ENCODE data around the gene HP1BP3.

Gene HP1BP3

DNA sequence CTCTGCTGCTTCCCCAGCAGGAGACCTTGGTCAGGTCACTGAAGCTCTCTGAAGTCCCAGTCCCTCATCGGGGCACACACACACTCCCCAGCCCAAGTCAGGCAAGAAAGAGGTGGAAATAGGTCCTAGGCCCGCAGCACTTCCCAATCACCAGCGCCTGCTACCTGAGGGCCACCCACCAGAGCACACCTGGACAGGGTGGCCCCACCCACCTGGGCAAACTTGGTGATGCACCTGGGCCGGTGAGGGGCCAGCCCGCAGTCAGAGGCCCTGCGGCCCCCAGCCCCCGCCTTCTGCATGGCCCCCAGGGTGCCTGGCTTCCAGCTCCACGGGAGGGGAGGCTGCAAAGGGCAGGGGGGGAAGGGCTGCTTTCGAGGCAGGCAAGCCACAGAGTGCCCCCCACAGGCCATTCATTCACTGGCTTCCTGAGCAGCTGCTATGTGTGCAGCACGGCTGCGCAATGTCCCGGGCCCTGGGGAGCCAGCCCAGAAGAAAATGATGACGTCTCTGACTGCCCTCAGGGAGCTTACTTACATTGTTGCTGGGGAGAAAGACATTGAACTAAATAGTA, 59.3 kb downstream of the HP1BP3 start:
- peak; percentile 53 for DNase-seq (ENCODE audit: low read depth)
- no peak overlapping the region for H3K4me3 ChIP-seq (ENCODE audit: low read depth, low read length)
- TF ChIP-seq, protein P1, sequence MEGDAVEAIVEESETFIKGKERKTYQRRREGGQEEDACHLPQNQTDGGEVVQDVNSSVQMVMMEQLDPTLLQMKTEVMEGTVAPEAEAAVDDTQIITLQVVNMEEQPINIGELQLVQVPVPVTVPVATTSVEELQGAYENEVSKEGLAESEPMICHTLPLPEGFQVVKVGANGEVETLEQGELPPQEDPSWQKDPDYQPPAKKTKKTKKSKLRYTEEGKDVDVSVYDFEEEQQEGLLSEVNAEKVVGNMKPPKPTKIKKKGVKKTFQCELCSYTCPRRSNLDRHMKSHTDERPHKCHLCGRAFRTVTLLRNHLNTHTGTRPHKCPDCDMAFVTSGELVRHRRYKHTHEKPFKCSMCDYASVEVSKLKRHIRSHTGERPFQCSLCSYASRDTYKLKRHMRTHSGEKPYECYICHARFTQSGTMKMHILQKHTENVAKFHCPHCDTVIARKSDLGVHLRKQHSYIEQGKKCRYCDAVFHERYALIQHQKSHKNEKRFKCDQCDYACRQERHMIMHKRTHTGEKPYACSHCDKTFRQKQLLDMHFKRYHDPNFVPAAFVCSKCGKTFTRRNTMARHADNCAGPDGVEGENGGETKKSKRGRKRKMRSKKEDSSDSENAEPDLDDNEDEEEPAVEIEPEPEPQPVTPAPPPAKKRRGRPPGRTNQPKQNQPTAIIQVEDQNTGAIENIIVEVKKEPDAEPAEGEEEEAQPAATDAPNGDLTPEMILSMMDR (conservative IDR thresholded peaks at IDR 0.05; ENCODE audit: low read depth, low read length): peak; percentile 45

DNA sequence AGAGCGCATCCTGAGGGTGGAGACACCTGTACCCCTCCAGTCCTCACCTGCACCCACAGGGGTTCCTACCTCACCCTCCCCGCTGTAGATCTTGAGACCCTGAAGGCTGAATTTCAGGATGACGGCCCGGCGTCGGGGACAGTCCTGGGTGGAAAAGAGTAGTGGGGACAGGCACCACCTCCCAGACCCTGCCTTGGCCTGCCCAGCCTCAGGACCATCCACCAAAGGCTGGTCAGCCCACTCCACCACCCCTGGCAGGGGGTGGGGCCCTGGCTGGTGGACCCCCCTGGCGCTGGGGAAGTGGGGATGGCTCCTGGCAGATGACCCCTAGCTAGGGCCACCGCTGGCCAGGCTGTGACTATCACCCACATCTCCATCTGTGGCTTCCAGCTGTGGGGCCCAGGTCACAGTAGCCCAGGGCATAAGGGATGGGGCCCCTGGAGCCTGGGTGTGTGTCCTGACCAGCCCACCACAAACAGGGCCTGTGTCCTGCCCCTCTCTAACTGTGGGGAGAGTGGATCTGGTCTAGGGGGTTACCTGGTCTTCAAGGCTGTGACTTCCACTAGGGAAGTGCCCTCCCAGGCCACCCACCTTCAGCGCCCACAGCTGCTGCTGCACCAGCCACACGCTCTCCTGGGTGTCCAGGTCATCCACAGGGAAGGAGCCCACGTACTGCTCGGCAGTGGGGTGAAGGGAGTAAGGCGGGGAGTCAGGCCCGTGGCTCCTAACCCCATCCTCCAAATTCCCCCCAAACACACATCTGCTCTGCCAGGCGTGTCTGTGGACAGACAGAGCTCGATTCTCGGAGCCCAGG, 60.0 kb downstream of the HP1BP3 start:
- no peak for DNase-seq (ENCODE audit: low read depth)
- TF ChIP-seq, protein P1 (conservative IDR thresholded peaks at IDR 0.05; ENCODE audit: low read depth, low read length): no peak
- H3K4me3 ChIP-seq (ENCODE audit: low read depth, low read length): no peak overlapping the region

DNA sequence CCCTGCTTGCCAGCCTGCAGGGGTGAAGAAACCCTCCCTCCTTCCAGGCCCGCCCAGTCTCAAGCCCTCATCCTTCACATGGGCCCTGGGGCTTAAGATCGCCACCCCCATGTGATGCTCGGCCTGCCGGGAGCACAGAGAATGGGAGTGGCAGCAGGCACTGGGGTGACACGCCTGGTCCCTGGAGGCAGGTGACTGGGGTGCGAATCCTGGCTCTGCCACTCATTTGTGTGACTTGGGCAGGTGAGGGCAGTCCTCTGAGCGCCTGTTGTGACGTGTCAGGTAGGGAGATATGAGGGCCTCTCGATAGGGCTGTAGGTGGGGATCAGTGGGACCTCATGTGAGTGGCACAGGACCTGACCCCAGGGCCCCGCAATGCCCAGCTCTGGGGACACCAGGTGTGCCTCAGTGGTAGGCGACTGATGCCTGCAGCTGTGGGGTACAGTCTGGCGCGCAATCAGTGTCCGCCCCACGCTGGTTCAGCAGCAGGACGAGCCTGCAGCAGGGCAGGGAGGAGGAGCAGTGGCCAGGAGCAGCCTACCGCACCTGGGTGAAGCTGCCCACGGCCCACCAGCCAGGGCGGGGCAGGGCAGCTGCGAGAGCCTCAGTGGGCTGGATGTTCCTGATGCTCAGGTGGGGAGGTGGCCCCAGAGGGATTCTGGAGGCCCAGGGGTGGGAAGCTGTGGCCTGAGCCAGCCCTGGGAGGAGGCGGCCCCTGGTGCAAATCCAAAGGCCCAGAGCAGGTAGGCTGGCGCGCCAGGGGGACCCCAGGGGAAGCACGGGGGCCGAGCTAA, 60.8 kb downstream of the HP1BP3 start:
- no peak overlapping the region for H3K4me3 ChIP-seq (ENCODE audit: low read depth, low read length)
- TF ChIP-seq, protein P1 (conservative IDR thresholded peaks at IDR 0.05; ENCODE audit: low read depth, low read length): no peak
- DNase-seq (ENCODE audit: low read depth): no peak

DNA sequence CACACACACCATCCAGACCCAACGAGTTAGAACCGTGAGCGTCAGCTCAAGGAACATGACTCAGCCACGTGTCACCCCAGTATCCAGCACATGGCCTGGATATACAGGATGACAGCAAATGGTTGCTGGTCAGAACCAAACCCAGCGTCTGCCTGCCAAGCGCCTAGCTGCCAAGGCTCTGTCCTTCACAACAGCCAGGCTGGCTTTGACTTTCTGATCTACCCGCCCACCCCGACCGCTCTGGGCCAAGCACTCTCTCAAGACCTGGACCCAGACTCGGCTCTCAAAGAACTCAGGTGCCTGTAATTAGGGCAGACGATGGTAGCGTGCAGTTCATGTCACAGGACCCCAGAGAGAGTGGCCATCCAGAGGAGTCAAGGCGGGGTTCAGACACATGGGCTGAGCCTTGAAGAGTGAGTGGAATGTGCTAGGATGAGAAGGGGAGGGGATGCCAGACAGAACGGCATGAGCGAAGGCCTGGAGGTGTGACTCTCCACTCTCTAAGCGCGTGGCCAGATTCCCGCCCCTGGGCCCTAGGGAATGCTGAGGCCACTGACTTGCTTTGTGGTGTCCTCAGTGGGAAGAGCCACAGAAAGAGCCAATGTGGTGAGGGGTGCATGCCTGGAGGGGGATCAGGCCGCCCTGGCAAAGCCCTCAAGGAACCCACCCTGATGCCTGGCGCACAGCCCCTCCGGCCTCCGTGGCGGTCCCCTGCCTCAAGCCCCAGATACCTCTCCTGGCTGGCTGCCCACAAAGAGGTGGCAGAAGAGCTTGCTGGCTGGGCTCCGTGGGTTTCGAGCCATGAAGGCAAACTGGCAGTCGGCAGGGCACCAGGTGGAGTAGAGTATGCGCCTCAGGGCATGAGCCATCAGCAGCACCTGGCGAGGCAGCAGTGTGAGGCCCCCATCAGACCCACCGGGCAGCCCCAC, 61.7 kb downstream of the HP1BP3 start:
- TF ChIP-seq, protein P1 (conservative IDR thresholded peaks at IDR 0.05; ENCODE audit: low read depth, low read length): no peak
- DNase-seq (ENCODE audit: low read depth): peak; percentile 45
- no peak overlapping the region for H3K4me3 ChIP-seq (ENCODE audit: low read depth, low read length)

DNA sequence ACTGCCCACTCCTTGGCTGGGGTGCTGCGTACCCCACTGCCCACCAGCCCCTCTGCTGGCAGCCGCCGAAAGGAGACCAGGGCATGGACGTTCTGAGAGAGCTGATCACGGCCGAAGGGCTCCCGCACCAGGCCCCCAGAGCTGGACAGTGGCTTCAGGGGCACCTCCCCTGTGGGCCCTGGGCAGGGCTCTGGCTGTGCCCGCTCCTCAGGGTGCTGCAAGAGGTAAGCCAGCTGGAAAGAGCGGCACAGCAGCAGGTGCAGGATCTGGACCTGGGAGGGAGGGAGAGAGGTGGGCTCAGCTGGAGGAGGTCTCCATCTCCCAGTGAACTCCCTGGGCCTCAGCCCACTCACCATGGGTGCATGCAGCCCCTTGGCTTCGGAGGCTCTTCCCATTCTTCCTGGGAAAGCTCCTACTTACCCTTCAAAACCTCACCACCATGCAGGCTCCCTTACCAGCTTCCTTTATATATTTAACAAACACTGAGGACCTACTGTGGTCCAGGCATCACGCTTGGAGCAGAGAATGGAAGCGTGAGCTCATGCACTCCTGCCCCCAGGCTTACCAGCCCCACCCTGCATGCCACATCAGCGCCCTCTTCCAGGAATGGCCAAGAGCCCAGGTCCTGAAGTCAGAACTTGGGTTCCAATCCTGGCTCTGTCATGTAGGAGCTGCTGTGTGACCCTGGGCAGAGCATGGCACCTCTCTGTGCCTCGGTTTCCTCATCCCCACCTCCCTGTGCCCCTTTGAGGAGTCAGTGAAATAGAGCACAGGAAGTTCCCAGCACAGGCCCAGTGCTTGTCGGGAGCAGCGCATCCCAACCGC, 62.5 kb downstream of the HP1BP3 start:
- TF ChIP-seq, protein P1 (conservative IDR thresholded peaks at IDR 0.05; ENCODE audit: low read depth, low read length): no peak
- no peak for DNase-seq (ENCODE audit: low read depth)
- no peak overlapping the region for H3K4me3 ChIP-seq (ENCODE audit: low read depth, low read length)
